IMR-90 (cell line): ENCODE measurements around the gene SLC2A10. TPM values are rescaled to one million over a fixed set of nuclear protein-coding genes. Genes with fewer than 3 reads are reported as not detected.

Experiments
- ATAC-seq: fragments of 200-7000 bp; cut with Tn5 transposase; 2 replicates; pipeline ENCODE4 v1.9.1; 2020; ENCODE audit warnings: low read depth, mild to moderate bottlenecking, moderate library complexity
- BruUV-seq: library from RNA; stranded (reverse); fragments of 400-500 nt; replicated peaks from 2 replicates; lab custom pipeline; 2021; lab: Mats Ljungman, UMichigan
- CTCF ChIA-PET: fragments of 300-600 bp; formaldehyde crosslinking; extraction: SDS; loops from one replicate; lab custom pipeline; 2021; ENCODE audit warnings: antibody characterized with exemption; lab: Yijun Ruan, JAX
- POLR2A ChIA-PET: fragments of 300-600 bp; sonication (Branson Sonifier 250); formaldehyde crosslinking; loops from one replicate; lab custom pipeline; 2022; ENCODE audit warnings: antibody characterized with exemption; ENCODE audit not compliant: unreplicated experiment; lab: Charles Lee
- DNase-seq: peaks from one replicate; pipeline ENCODE4 v3.0.0; 2013
- H2AFZ ChIP-seq: replicated peaks from 2 replicates; pipeline ENCODE3; 2013; ENCODE audit warnings: low read length, mild to moderate bottlenecking; ENCODE audit not compliant: poor library complexity
- H2AK5ac ChIP-seq: 2 replicates; pipeline ENCODE4 v1.6.1; 2013; ENCODE audit warnings: low read depth, low read length, inconsistent platforms
- H2AK9ac ChIP-seq: replicated peaks from 2 replicates; pipeline ENCODE3; 2013; ENCODE audit warnings: mild to moderate bottlenecking, low read depth, low read length, moderate library complexity; ENCODE audit not compliant: poor library complexity
- H2BK120ac ChIP-seq: 2 replicates; pipeline ENCODE4 v1.6.1; 2013; ENCODE audit warnings: low read depth, low read length, inconsistent platforms
- H2BK15ac ChIP-seq: 3 replicates; pipeline ENCODE4 v1.6.1; 2013; ENCODE audit warnings: low read depth, low read length, inconsistent platforms
- H2BK20ac ChIP-seq: 2 replicates; pipeline ENCODE4 v1.6.1; 2013; ENCODE audit warnings: low read depth, mild to moderate bottlenecking, inconsistent platforms, low read length, moderate library complexity
- H2BK5ac ChIP-seq: 2 replicates; pipeline ENCODE4 v1.6.1; 2013; ENCODE audit warnings: mild to moderate bottlenecking, low read depth, low read length, inconsistent platforms; ENCODE audit not compliant: poor library complexity, severe bottlenecking
- H3K14ac ChIP-seq: replicated peaks from 2 replicates; pipeline ENCODE4 v1.6.1; 2013; ENCODE audit warnings: low read depth, low read length, inconsistent platforms
- H3K18ac ChIP-seq: 2 replicates; pipeline ENCODE4 v1.6.1; 2013; ENCODE audit warnings: low read depth, low read length, control low read depth
- H3K23ac ChIP-seq: 2 replicates; pipeline ENCODE4 v1.6.1; 2013; ENCODE audit warnings: low read depth, low read length, inconsistent platforms
- H3K27ac ChIP-seq: 2 replicates; pipeline ENCODE4 v1.5.1; 2013; ENCODE audit warnings: mild to moderate bottlenecking, control low read depth, low read length; ENCODE audit not compliant: insufficient read depth
- H3K27me3 ChIP-seq: 2 replicates; pipeline ENCODE4 v1.6.1; 2013; ENCODE audit warnings: low read length; ENCODE audit not compliant: control insufficient read depth, insufficient read depth
- H3K36me3 ChIP-seq: 2 replicates; pipeline ENCODE4 v1.6.1; 2013; ENCODE audit warnings: low read length, mixed read lengths; ENCODE audit not compliant: control insufficient read depth, insufficient read depth
- H3K4ac ChIP-seq: 2 replicates; pipeline ENCODE4 v1.6.1; 2013; ENCODE audit warnings: low read depth, low read length, inconsistent platforms
- H3K4me1 ChIP-seq: 2 replicates; pipeline ENCODE4 v1.6.1; 2013; ENCODE audit warnings: low read length, mixed read lengths; ENCODE audit not compliant: control insufficient read depth, insufficient read depth
- H3K4me2 ChIP-seq: 2 replicates; pipeline ENCODE4 v1.6.1; 2013; ENCODE audit warnings: low read depth, mild to moderate bottlenecking, control low read depth, low read length, moderate library complexity
- H3K4me3 ChIP-seq: 2 replicates; pipeline ENCODE4 v1.5.1; 2013; ENCODE audit warnings: low read depth, mild to moderate bottlenecking, control low read depth, low read length, moderate library complexity; ENCODE audit not compliant: insufficient read depth
- H3K56ac ChIP-seq: 2 replicates; pipeline ENCODE4 v1.6.1; 2013; ENCODE audit warnings: low read length, inconsistent platforms; ENCODE audit not compliant: insufficient read depth; ENCODE audit errors: extremely low read depth
- H3K79me1 ChIP-seq, 2 experiments: 2 replicates each; pipeline ENCODE4 v1.6.1; 2013; ENCODE audit warnings: low read length in 2 of 2, inconsistent platforms in 1 of 2, low read depth in 1 of 2
- H3K9ac ChIP-seq: 2 replicates; pipeline ENCODE4 v1.6.1; 2013; ENCODE audit warnings: low read depth, low read length, control low read depth
- H3K9me1 ChIP-seq: 2 replicates; pipeline ENCODE4 v1.6.1; 2013; ENCODE audit warnings: low read length, inconsistent platforms; ENCODE audit not compliant: insufficient read depth
- H3K9me3 ChIP-seq: 2 replicates; pipeline ENCODE4 v1.6.1; 2013; ENCODE audit warnings: low read length; ENCODE audit not compliant: control insufficient read depth, insufficient read depth
- H4K20me1 ChIP-seq: 2 replicates; pipeline ENCODE4 v1.6.1; 2013; ENCODE audit warnings: low read length, inconsistent platforms; ENCODE audit not compliant: insufficient read depth
- H4K5ac ChIP-seq: 2 replicates; pipeline ENCODE4 v1.6.1; 2013; ENCODE audit warnings: mild to moderate bottlenecking, low read depth, low read length, control low read depth
- H4K8ac ChIP-seq, 2 experiments: 2 replicates each; pipeline ENCODE4 v1.6.1; 2013; ENCODE audit warnings: low read depth in 2 of 2, low read length in 2 of 2, control low read depth in 1 of 2, inconsistent platforms in 1 of 2
- H4K91ac ChIP-seq: 2 replicates; pipeline ENCODE4 v1.6.1; 2013; ENCODE audit warnings: low read depth, low read length, inconsistent platforms; ENCODE audit not compliant: insufficient read depth
- CEBPB ChIP-seq: IDR thresholded peaks from 2 replicates; pipeline ENCODE4 v1.6.1; 2012; ENCODE audit warnings: low read depth, low read length, improper control_type of control experiment
- CHD1 ChIP-seq: IDR thresholded peaks from 2 replicates; pipeline ENCODE4 v1.6.1; 2012; ENCODE audit warnings: low read depth, low read length, improper control_type of control experiment
- FOS ChIP-seq: fragments of 150-350 bp; IDR thresholded peaks from 2 replicates; pipeline ENCODE4 v1.6.1; 2016; ENCODE audit warnings: low read depth, low read length
- MAFK ChIP-seq: IDR thresholded peaks from 2 replicates; pipeline ENCODE4 v1.6.1; 2012; ENCODE audit warnings: low read depth, low read length, improper control_type of control experiment
- MAZ ChIP-seq: IDR thresholded peaks from 2 replicates; pipeline ENCODE4 v1.6.1; 2012; ENCODE audit warnings: low read depth, mild to moderate bottlenecking, low read length, improper control_type of control experiment, moderate library complexity, borderline replicate concordance
- MXI1 ChIP-seq: IDR thresholded peaks from 2 replicates; pipeline ENCODE4 v1.6.1; 2012; ENCODE audit warnings: low read depth, mild to moderate bottlenecking, low read length, moderate library complexity, borderline replicate concordance
- POLR2A ChIP-seq: IDR thresholded peaks from 2 replicates; pipeline ENCODE4 v1.6.1; 2012; ENCODE audit warnings: mild to moderate bottlenecking, low read depth, low read length
- RAD21 ChIP-seq: IDR thresholded peaks from 2 replicates; pipeline ENCODE4 v1.6.1; 2012; ENCODE audit warnings: low read length, improper control_type of control experiment
- RCOR1 ChIP-seq: IDR thresholded peaks from 2 replicates; pipeline ENCODE4 v1.6.1; 2012; ENCODE audit warnings: mild to moderate bottlenecking, low read length, improper control_type of control experiment; ENCODE audit not compliant: insufficient replicate concordance
- RFX5 ChIP-seq: IDR thresholded peaks from 2 replicates; pipeline ENCODE4 v1.8.0; 2012; ENCODE audit warnings: low read depth, mild to moderate bottlenecking, low read length, moderate library complexity
- WGBS, 2 experiments: methylation state at CpG; one replicate each; pipeline versions ENCODE4 v1.1.5 to v1.1.7; 2013; ENCODE audit warnings: missing lambda C conversion rate in 2 of 2; ENCODE audit not compliant: insufficient read length in 1 of 2; ENCODE audit errors: extremely low coverage in 2 of 2; 5-methylcytosine and 5-hydroxymethylcytosine counted together
- dilution Hi-C: fragments of 300-500 bp; cut with HindIII; formaldehyde crosslinking; loops from one replicate; pipeline ENCODE4 v1.14.3; 2018; ENCODE audit warnings: low sequenced_read_pairs; ENCODE audit not compliant: unreplicated experiment
- in situ Hi-C: fragments of 300-500 bp; cut with MboI; formaldehyde crosslinking; loops from 3 replicates; pipeline ENCODE4 v1.14.3; 2019; ENCODE audit warnings: low sequenced_read_pairs, inconsistent platforms, mixed read lengths
- intact Hi-C: fragments of 100-400 bp; cut with micrococcal nuclease; formaldehyde crosslinking; loops from 2 replicates; pipeline ENCODE4 v1.10.0; 2022
- polyA plus RNA-seq, 3 experiments: library from polyadenylated mRNA; depleted of rRNA; stranded (reverse); fragments of >200 nt; gene quantifications; 2 replicates each; pipeline ENCODE4 v1.2.3, GENCODE V29; 2012; ENCODE audit warnings: low replicate concordance in 1 of 3
- total RNA-seq: library from RNA; depleted of rRNA; stranded (reverse); fragments of >200 nt; gene quantifications from 2 replicates; pipeline ENCODE4 v1.2.3, GENCODE V29; 2012
- TF ChIP-seq, protein P1 (sequence below): conservative IDR thresholded peaks from 2 replicates; pipeline ENCODE4 v1.5.1; 2012; ENCODE audit warnings: mild to moderate bottlenecking, low read depth, low read length, improper control_type of control experiment
- TF ChIP-seq, protein P2 (sequence below): fragments of 150-350 bp; IDR thresholded peaks from 2 replicates; pipeline ENCODE4 v1.6.1; 2017; ENCODE audit warnings: mild to moderate bottlenecking, antibody characterized with exemption, low read length, low read depth
- TF ChIP-seq, protein P3 (sequence below): fragments of 150-350 bp; IDR thresholded peaks from 2 replicates; pipeline ENCODE4 v1.6.1; 2016; ENCODE audit warnings: low read depth, mild to moderate bottlenecking, low read length, moderate library complexity, borderline replicate concordance

SLC2A10 gene
- total and polyA plus RNA-seq, 2 of the 4 experiments (the other 2 are of a cell fraction): 15.2 to 22.0 TPM

DNA sequence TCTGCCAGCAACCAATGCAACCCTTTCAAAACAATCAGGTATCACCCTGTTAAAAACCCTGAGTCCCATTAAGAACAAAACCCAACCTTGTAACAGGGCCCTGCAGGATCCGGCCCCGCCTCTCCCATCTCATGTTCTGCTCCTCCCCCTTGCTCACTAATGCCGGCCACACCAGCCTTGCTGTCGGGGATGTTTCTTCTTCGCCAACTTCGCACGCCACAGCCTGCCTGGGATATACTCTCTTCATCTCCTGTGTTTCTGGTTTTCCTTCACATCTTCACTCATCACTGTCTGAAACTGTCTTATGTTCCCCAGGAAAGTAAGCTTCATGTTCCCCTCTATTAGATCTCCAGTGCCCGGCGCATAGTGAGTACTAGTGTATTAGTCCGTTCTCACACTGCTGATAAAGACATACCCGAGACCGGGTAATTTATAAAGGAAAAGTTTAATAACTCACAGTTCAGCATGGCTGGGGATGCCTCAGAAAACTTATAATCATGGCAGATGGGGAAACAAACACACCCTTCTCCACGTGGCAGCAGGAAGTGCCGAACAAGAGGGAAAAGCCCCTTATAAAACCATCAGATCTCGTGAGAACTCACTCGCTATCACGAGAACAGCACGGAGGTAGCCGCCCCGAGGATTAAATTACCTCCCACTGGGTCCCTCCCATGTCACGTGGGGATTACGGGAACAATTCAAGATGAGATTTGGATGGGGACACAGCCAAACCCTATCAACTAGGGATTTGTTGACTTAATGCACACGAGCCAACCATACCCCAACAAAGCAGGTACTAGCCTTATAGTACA is 25.3 kb upstream of the SLC2A10 start:
- Histone ChIP-seq H3K27me3 (no peaks in the 10 kb centered on the region), H2BK15ac (no peak overlapping the region; the same call in 2 of the 3 replicates), H4K20me1 (peaks cover 17% of the 10 kb centered on the region; the same call in 1 of the 2 replicates), H3K56ac (peak overlapping the region; percentile 50; the same call in 1 of the 2 replicates), H2AK9ac (peak overlapping the region; percentile 76), H3K9me3 (no peaks in the 10 kb centered on the region), H3K4me3 (peak overlapping the region; percentile 71), H2BK20ac (no peak overlapping the region), H3K4me2 (peak overlapping the region; percentile 92), H3K9ac (peak overlapping the region; percentile 68), H4K5ac (peak overlapping the region; percentile 86; the same call in 1 of the 2 replicates), H2AFZ (peak overlapping the region; percentile 82), H2AK5ac (peak overlapping the region; percentile 87; the same call in 1 of the 2 replicates), H4K91ac (peak overlapping the region; percentile 89), H3K14ac (peak overlapping the region; percentile 95), H2BK120ac (peak overlapping the region; percentile 67), H3K23ac (peak overlapping the region; percentile 94), H3K9me1 (peaks cover 10% of the 10 kb centered on the region; the same call in 1 of the 2 replicates), H2BK5ac (peak overlapping the region; percentile 83), H3K4me1 (peaks cover 13% of the 10 kb centered on the region), H4K8ac (peak overlapping the region; percentile 62 to 97), H3K79me1 (peaks cover 30 to 87% of the 10 kb centered on the region in 2 experiments), H3K27ac (peak overlapping the region; percentile 60), H3K18ac (peak overlapping the region; percentile 87), H3K36me3 (peaks cover 9% of the 10 kb centered on the region), H3K4ac (peak overlapping the region; percentile 87)
- ChIA-PET POLR2A (no interaction called here), CTCF (no interaction called here)
- BruUV-seq: no TSS peak
- peak; percentile 89 for ATAC-seq
- peak; percentile 80 for DNase-seq
- WGBS, 2 experiments: 0% methylated on average over 2 of the region's 23 CpGs; no CpG with 5 or more reads in 1 of the 2 experiments
- dilution Hi-C loops: no loop called here
- intact Hi-C loops: loop anchor here (5.0 kb wide), 1 partner anchor 127 kb away; no protein-coding TSS in a partner anchor
- in situ Hi-C loops: loop anchor here (5.0 kb wide), 1 partner anchor 162 kb away; no protein-coding TSS in a partner anchor
- no peak for TF ChIP-seq CHD1
- no peak for TF ChIP-seq MAFK
- TF ChIP-seq POLR2A: peak; percentile 86
- no peak for TF ChIP-seq MAZ
- TF ChIP-seq CEBPB: no peak
- no peak for TF ChIP-seq RFX5
- no peak for TF ChIP-seq FOS
- TF ChIP-seq, protein P1, sequence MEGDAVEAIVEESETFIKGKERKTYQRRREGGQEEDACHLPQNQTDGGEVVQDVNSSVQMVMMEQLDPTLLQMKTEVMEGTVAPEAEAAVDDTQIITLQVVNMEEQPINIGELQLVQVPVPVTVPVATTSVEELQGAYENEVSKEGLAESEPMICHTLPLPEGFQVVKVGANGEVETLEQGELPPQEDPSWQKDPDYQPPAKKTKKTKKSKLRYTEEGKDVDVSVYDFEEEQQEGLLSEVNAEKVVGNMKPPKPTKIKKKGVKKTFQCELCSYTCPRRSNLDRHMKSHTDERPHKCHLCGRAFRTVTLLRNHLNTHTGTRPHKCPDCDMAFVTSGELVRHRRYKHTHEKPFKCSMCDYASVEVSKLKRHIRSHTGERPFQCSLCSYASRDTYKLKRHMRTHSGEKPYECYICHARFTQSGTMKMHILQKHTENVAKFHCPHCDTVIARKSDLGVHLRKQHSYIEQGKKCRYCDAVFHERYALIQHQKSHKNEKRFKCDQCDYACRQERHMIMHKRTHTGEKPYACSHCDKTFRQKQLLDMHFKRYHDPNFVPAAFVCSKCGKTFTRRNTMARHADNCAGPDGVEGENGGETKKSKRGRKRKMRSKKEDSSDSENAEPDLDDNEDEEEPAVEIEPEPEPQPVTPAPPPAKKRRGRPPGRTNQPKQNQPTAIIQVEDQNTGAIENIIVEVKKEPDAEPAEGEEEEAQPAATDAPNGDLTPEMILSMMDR: no peak
- TF ChIP-seq, protein P2, sequence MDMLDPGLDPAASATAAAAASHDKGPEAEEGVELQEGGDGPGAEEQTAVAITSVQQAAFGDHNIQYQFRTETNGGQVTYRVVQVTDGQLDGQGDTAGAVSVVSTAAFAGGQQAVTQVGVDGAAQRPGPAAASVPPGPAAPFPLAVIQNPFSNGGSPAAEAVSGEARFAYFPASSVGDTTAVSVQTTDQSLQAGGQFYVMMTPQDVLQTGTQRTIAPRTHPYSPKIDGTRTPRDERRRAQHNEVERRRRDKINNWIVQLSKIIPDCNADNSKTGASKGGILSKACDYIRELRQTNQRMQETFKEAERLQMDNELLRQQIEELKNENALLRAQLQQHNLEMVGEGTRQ: peak; percentile 88
- no peak for TF ChIP-seq RAD21
- TF ChIP-seq, protein P3, sequence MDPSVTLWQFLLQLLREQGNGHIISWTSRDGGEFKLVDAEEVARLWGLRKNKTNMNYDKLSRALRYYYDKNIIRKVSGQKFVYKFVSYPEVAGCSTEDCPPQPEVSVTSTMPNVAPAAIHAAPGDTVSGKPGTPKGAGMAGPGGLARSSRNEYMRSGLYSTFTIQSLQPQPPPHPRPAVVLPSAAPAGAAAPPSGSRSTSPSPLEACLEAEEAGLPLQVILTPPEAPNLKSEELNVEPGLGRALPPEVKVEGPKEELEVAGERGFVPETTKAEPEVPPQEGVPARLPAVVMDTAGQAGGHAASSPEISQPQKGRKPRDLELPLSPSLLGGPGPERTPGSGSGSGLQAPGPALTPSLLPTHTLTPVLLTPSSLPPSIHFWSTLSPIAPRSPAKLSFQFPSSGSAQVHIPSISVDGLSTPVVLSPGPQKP: no peak
- no peak for TF ChIP-seq RCOR1
- TF ChIP-seq MXI1: peak; percentile 81; the same call in 1 of the 2 replicates
